ENCODE measurements around the gene ARL15.

ARL15 gene

DNA sequence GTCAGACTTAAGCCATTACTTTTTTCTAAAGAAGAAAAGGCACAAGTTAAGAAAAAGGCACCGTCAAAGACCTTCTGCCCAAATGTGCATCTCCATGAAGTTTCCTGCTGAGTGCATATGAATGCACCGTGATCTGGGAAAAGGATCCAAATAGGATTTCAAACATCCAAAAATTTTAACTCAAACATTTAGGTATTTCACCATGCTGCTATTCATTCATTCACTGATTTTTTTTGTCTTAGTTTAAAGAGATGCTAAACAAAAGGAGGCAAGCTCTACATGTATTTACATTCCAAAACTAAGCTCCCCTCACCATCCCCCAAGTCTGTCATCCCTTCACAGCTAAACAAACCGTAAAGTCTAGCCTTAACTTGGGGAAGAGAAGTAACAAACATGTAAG lies 291.9 kb downstream of the ARL15 start:
- TF ChIP-seq, protein P1, sequence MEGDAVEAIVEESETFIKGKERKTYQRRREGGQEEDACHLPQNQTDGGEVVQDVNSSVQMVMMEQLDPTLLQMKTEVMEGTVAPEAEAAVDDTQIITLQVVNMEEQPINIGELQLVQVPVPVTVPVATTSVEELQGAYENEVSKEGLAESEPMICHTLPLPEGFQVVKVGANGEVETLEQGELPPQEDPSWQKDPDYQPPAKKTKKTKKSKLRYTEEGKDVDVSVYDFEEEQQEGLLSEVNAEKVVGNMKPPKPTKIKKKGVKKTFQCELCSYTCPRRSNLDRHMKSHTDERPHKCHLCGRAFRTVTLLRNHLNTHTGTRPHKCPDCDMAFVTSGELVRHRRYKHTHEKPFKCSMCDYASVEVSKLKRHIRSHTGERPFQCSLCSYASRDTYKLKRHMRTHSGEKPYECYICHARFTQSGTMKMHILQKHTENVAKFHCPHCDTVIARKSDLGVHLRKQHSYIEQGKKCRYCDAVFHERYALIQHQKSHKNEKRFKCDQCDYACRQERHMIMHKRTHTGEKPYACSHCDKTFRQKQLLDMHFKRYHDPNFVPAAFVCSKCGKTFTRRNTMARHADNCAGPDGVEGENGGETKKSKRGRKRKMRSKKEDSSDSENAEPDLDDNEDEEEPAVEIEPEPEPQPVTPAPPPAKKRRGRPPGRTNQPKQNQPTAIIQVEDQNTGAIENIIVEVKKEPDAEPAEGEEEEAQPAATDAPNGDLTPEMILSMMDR (IDR thresholded peaks at IDR 0.05; ENCODE audit: low read depth, low read length), result no peak
- Histone ChIP-seq H3K27me3 (no peaks in the 10 kb centered on the region), H3K36me3 (no peaks in the 10 kb centered on the region), H3K4me3 (ENCODE audit: low read depth, low read length) (no peak overlapping the region), H3K9me3 (no peaks in the 10 kb centered on the region), H3K4me1 (no peaks in the 10 kb centered on the region)
- DNase-seq, result no peak

GRCh38 chr5:54017580-54017979 lies 292.8 kb downstream of the ARL15 start:
- Histone ChIP-seq H3K4me1 (no peaks in the 10 kb centered on the region), H3K4me3 (ENCODE audit: low read depth, low read length) (no peak overlapping the region), H3K27me3 (no peaks in the 10 kb centered on the region), H3K36me3 (no peaks in the 10 kb centered on the region), H3K9me3 (no peaks in the 10 kb centered on the region)
- DNase-seq, result no peak
- TF ChIP-seq, protein P1 (IDR thresholded peaks at IDR 0.05; ENCODE audit: low read depth, low read length), result no peak

GRCh38 chr5:54013556-54014194 lies 296.7 kb downstream of the ARL15 start:
- Histone ChIP-seq H3K4me1 (no peaks in the 10 kb centered on the region), H3K4me3 (ENCODE audit: low read depth, low read length) (no peak overlapping the region), H3K9me3 (no peaks in the 10 kb centered on the region), H3K36me3 (no peaks in the 10 kb centered on the region), H3K27me3 (peaks cover 2% of the 10 kb centered on the region; the same call in 1 of the 2 replicates)
- TF ChIP-seq, protein P1 (IDR thresholded peaks at IDR 0.05; ENCODE audit: low read depth, low read length), result no peak
- DNase-seq, result no peak

GRCh38 chr5:54009828-54010227 lies 300.5 kb downstream of the ARL15 start:
- DNase-seq, result no peak
- TF ChIP-seq, protein P1 (IDR thresholded peaks at IDR 0.05; ENCODE audit: low read depth, low read length), result no peak
- Histone ChIP-seq H3K9me3 (no peaks in the 10 kb centered on the region), H3K4me1 (no peaks in the 10 kb centered on the region), H3K36me3 (no peaks in the 10 kb centered on the region), H3K27me3 (peaks cover 2% of the 10 kb centered on the region; the same call in 1 of the 2 replicates), H3K4me3 (ENCODE audit: low read depth, low read length) (no peak overlapping the region)

DNA sequence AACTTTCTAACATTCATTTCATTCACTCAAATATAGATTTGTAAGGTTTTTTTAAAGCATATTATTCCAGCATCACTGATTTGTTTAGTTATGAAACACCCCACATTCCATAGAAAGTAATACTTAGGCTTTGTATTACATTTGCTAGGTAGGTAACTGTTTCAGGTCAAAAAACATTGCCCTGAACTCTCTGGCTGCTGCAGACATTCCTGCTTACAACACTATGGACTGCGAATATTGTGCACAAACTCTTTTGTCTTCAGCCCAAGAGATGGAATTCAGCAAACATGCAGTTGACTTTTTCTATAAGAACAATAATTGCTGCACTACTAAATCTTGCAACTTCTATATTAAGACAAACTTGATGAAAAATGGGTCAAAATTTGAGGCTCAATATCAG lies 301.0 kb downstream of the ARL15 start:
- Histone ChIP-seq H3K4me3 (ENCODE audit: low read depth, low read length) (no peak overlapping the region), H3K9me3 (no peaks in the 10 kb centered on the region), H3K4me1 (no peaks in the 10 kb centered on the region), H3K36me3 (no peaks in the 10 kb centered on the region), H3K27me3 (peaks cover 2% of the 10 kb centered on the region; the same call in 1 of the 2 replicates)
- TF ChIP-seq, protein P1 (IDR thresholded peaks at IDR 0.05; ENCODE audit: low read depth, low read length), result no peak
- no peak for DNase-seq

All from BE2C (cell line).